Frontal cortex (tissue), 4 donors: ENCODE data around the gene OPN3. TPM values are rescaled to one million over a fixed set of nuclear protein-coding genes. Genes with fewer than 3 reads are reported as not detected.

ENCODE experiments used
- DNase-seq, 2 donors: peaks; one replicate each; pipeline ENCODE4 v3.0.0; 2012; ENCODE audit warnings: low spot score in 2 of 2
- FAIRE-seq: peaks from 2 replicates; lab custom pipeline; 2012; peaks lifted over from hg19 to GRCh38; lab: Jason Lieb, UNC
- total RNA-seq: library from RNA; depleted of rRNA; stranded (reverse); fragments of >200 nt; gene quantifications from one replicate; pipeline ENCODE4 v1.2.3, GENCODE V29; 2014
- donor health status: control.
- donor health status: control.
- donor health status: control.

OPN3 gene
- total RNA-seq, 1 donor from 2014 or later, result 6.5 TPM

GRCh38 chr1:241548008-241548407 is 92.2 kb downstream of the OPN3 start:
- DNase-seq, result no peak
- FAIRE-seq, result no peak

Other genes starting within 250 kb of the OPN3 start
- gene FH, start 120.6 kb downstream of the OPN3 start, total RNA-seq, result 53.0 TPM
- 0.82 TPM for gene KMO, start 108.0 kb downstream of the OPN3 start, total RNA-seq
- gene CHML, start within 50 bp of the OPN3 start, total RNA-seq, result 76.6 TPM
- not detected for gene WDR64, start 11.9 kb upstream of the OPN3 start, total RNA-seq
- 3.3 TPM for gene EXO1, start 207.8 kb upstream of the OPN3 start, total RNA-seq